Common myeloid progenitor, CD34-positive (primary cell): ENCODE results near the gene LMOD3. TPM values are rescaled to one million over a fixed set of nuclear protein-coding genes. Genes with fewer than 3 reads are reported as not detected.
A peak's percentile ranks its signal among the peaks of the same experiment; 100 is the strongest.

Source experiments
- CTCF ChIA-PET: fragments of 350-600 bp; sonication (Branson Sonifier 250); formaldehyde crosslinking; loops from one replicate; lab custom pipeline; 2021; ENCODE audit warnings: antibody characterized with exemption; lab: Charles Lee
- POLR2A ChIA-PET: fragments of 350-600 bp; sonication (Branson Sonifier 250); formaldehyde crosslinking; loops from one replicate; lab custom pipeline; 2021; ENCODE audit warnings: antibody characterized with exemption; lab: Charles Lee
- DNase-seq, 3 donors: peaks; one replicate each; pipeline versions ENCODE4 v3.0.0 to v3.0.0-alpha.2; 2013
- H3K27ac ChIP-seq, 2 experiments: 1 replicate in 1 of 2; 2 replicates in 1 of 2; pipeline ENCODE4 v1.7.0; 2013; ENCODE audit warnings: inconsistent platforms in 2 of 2, low read length in 2 of 2, mild to moderate bottlenecking in 2 of 2, low read depth in 1 of 2, moderate library complexity in 1 of 2; ENCODE audit not compliant: severe bottlenecking in 2 of 2, insufficient read depth in 1 of 2, poor library complexity in 1 of 2
- H3K27me3 ChIP-seq, 5 experiments: replicated peaks in 2 of 5; 1 replicate in 3 of 5; 2 replicates in 2 of 5; pipeline versions ENCODE4 v1.6.1 to v1.7.0; 2013; ENCODE audit warnings: low read length in 4 of 5, mild to moderate bottlenecking in 2 of 5, moderate library complexity in 2 of 5, inconsistent platforms in 1 of 5; ENCODE audit not compliant: insufficient read depth in 5 of 5, control insufficient read depth in 4 of 5
- H3K36me3 ChIP-seq, 4 experiments: 1 replicate in 2 of 4; 2 replicates in 2 of 4; pipeline versions ENCODE4 v1.6.1 to v1.7.0; 2013; ENCODE audit warnings: low read length in 3 of 4, control low read depth in 1 of 4, mild to moderate bottlenecking in 1 of 4; ENCODE audit not compliant: control insufficient read depth in 4 of 4, insufficient read depth in 4 of 4
- H3K4me1 ChIP-seq, 4 experiments: 1 replicate in 3 of 4; 2 replicates in 1 of 4; pipeline versions ENCODE4 v1.6.1 to v1.7.1; 2013; ENCODE audit warnings: low read length in 3 of 4, mild to moderate bottlenecking in 3 of 4, control low read depth in 1 of 4, inconsistent platforms in 1 of 4, moderate library complexity in 1 of 4; ENCODE audit not compliant: control insufficient read depth in 4 of 4, insufficient read depth in 4 of 4; ENCODE audit errors: control extremely low read depth in 1 of 4
- H3K4me3 ChIP-seq, 7 experiments: 1 replicate in 4 of 7; 2 replicates in 3 of 7; pipeline versions ENCODE4 v1.5.1 to v1.7.0; 2013; ENCODE audit warnings: mild to moderate bottlenecking in 7 of 7, low read length in 6 of 7, moderate library complexity in 6 of 7, inconsistent platforms in 2 of 7, low read depth in 2 of 7, control low read depth in 1 of 7; ENCODE audit not compliant: insufficient read depth in 4 of 7, control insufficient read depth in 1 of 7; ENCODE audit errors: extremely low read depth in 1 of 7
- H3K9me3 ChIP-seq, 5 experiments: 1 replicate in 4 of 5; 2 replicates in 1 of 5; pipeline versions ENCODE4 v1.6.1 to v1.7.1; 2013; ENCODE audit warnings: low read length in 4 of 5, mild to moderate bottlenecking in 2 of 5, inconsistent platforms in 1 of 5, low read depth in 1 of 5, moderate library complexity in 1 of 5; ENCODE audit not compliant: control insufficient read depth in 4 of 5, insufficient read depth in 2 of 5; ENCODE audit errors: control extremely low read depth in 1 of 5
- WGBS: methylation state at CpG from one replicate; pipeline ENCODE4 v1.1.5; 2013; ENCODE audit not compliant: insufficient coverage; 5-methylcytosine and 5-hydroxymethylcytosine counted together
- polyA plus RNA-seq: library from polyadenylated mRNA; unstranded; fragments of 120-200 nt; gene quantifications from one replicate; pipeline ENCODE4 v1.2.1, GENCODE V29; 2013

The LMOD3 gene
- polyA plus RNA-seq = 0.13 TPM

GRCh38 chr3:69122403-69122802 lies at the start of gene LMOD3:
LMOD3 (minus strand) TSS chr3:69122595; CDS start chr3:69122386, 209 bp downstream.
- CTCF ChIA-PET = interaction anchor here (1.6 to 9.5 kb wide), 3 partner anchors 19 to 65 kb away, joined by 4 to 96 read pairs (median 5); no protein-coding TSS in a partner anchor

GRCh38 chr3:69172058-69172457 lies 49.7 kb upstream of the LMOD3 start:
- no CpG with 5 or more reads among the region's 1 CpG for WGBS
- POLR2A ChIA-PET = no interaction called here
- DNase-seq = no peak
- peaks cover 12 to 57% (median 16%) of the 10 kb centered on the region in 4 experiments for H3K36me3 ChIP-seq
- no peak overlapping the region for H3K4me3 ChIP-seq
- CTCF ChIA-PET = interaction anchor here (0.8 to 3.2 kb wide), 3 partner anchors 10 to 12 kb away, joined by 3 to 21 read pairs (median 8); no protein-coding TSS in a partner anchor
- H3K9me3 ChIP-seq = no peaks in the 10 kb centered on the region
- H3K27ac ChIP-seq = no peak overlapping the region
- H3K27me3 ChIP-seq = no peaks in the 10 kb centered on the region
- no peaks in the 10 kb centered on the region for H3K4me1 ChIP-seq

More at GRCh38 chr3:69122403-69122802, at the start of gene LMOD3:
- POLR2A ChIA-PET = no interaction called here
- no peaks in the 10 kb centered on the region for H3K27me3 ChIP-seq
- H3K27ac ChIP-seq = no peak within 1 kb of the TSS
- H3K36me3 ChIP-seq = no peaks in the 10 kb centered on the region
- no peak for DNase-seq
- H3K9me3 ChIP-seq = no peaks in the 10 kb centered on the region
- no peak within 1 kb of the TSS for H3K4me3 ChIP-seq
- no peaks in the 10 kb centered on the region for H3K4me1 ChIP-seq
- WGBS = 100% methylated on average over 3 of the region's 3 CpGs

- WGBS = 100% methylated on average over 1 of the region's 1 CpG
Measured at GRCh38 chr3:69166446-69166845, 44.1 kb upstream of the LMOD3 start.

GRCh38 chr3:69165744-69166143 lies 43.3 kb upstream of the LMOD3 start:
- ChIA-PET POLR2A (no interaction called here), CTCF (interaction anchor here (0.6 to 9.4 kb wide), 5 partner anchors 81 to 506 kb away, joined by 3 to 98 read pairs (median 4); no protein-coding TSS in a partner anchor)
- no peaks in the 10 kb centered on the region for H3K4me1 ChIP-seq
- no peak overlapping the region for H3K27ac ChIP-seq
- no peaks in the 10 kb centered on the region for H3K27me3 ChIP-seq
- no peak for DNase-seq
- no peaks in the 10 kb centered on the region for H3K9me3 ChIP-seq
- H3K36me3 ChIP-seq = peaks cover 0 to 12% (median 1%) of the 10 kb centered on the region in 4 experiments
- H3K4me3 ChIP-seq = no peak overlapping the region
- WGBS = 100% methylated on average over 3 of the region's 4 CpGs

More at GRCh38 chr3:69166446-69166845, 44.1 kb upstream of the LMOD3 start:
- Histone ChIP-seq H3K4me1 (no peaks in the 10 kb centered on the region), H3K27ac (no peak overlapping the region), H3K36me3 (peaks cover 2 to 18% (median 7%) of the 10 kb centered on the region in 4 experiments), H3K27me3 (no peaks in the 10 kb centered on the region), H3K4me3 (no peak overlapping the region), H3K9me3 (no peaks in the 10 kb centered on the region)
- no peak for DNase-seq
- ChIA-PET CTCF (interaction anchor here (0.6 to 9.4 kb wide), 3 partner anchors 141 to 479 kb away, joined by 4 to 98 read pairs (median 84); no protein-coding TSS in a partner anchor), POLR2A (no interaction called here)

- POLR2A ChIA-PET = no interaction called here
- Histone ChIP-seq H3K36me3 (peaks cover 0 to 3% (median 0%) of the 10 kb centered on the region in 4 experiments), H3K4me1 (no peaks in the 10 kb centered on the region), H3K9me3 (no peaks in the 10 kb centered on the region), H3K27ac (no peak overlapping the region), H3K27me3 (no peaks in the 10 kb centered on the region), H3K4me3 (no peak overlapping the region)
- CTCF ChIA-PET = interaction anchor here (1.3 to 9.4 kb wide), 3 partner anchors 10 to 261 kb away, joined by 3 to 98 read pairs (median 84); no protein-coding TSS in a partner anchor
- DNase-seq = no peak
Measured at GRCh38 chr3:69164296-69164695, 41.9 kb upstream of the LMOD3 start.

- no peaks in the 10 kb centered on the region for H3K27me3 ChIP-seq
- CTCF ChIA-PET = interaction anchor here (0.7 to 9.4 kb wide), 25 partner anchors 8 to 510 kb away, joined by 3 to 98 read pairs (median 4); partner anchors contain the start of gene ARL6IP5
- H3K4me1 ChIP-seq = no peaks in the 10 kb centered on the region
- 94% methylated on average over 2 of the region's 2 CpGs for WGBS
- no peaks in the 10 kb centered on the region for H3K9me3 ChIP-seq
- peak in 2 of 3 donors; percentile 6 to 11 for DNase-seq
- H3K4me3 ChIP-seq = no peak overlapping the region
- peaks cover 0 to under 1% (median 0%) of the 10 kb centered on the region in 4 experiments for H3K36me3 ChIP-seq
- POLR2A ChIA-PET = no interaction called here
- H3K27ac ChIP-seq = no peak overlapping the region
Measured at GRCh38 chr3:69162308-69162980, 40.0 kb upstream of the LMOD3 start.
